HG03108 (cell line): ENCODE results near the gene KRTAP5-2.
"Not testable (repeated sequence)": the region's sequence is repeated elsewhere in the genome, so short reads cannot be mapped to it uniquely, and the experiment has no call there.

Experiments
- ATAC-seq: cut with Tn5 transposase; IDR thresholded peaks from one replicate; pipeline ENCODE4 v1.9.1; 2021; ENCODE audit warnings: moderate library complexity; ENCODE audit not compliant: unreplicated experiment

KRTAP5-2 gene

GRCh38 chr11:1628506-1629325 lies 30.6 kb upstream of the KRTAP5-2 start:
- ATAC-seq = no peak

GRCh38 chr11:1625541-1625940 lies 27.4 kb upstream of the KRTAP5-2 start:
- no peak for ATAC-seq

GRCh38 chr11:1624621-1625020 lies 26.5 kb upstream of the KRTAP5-2 start:
- no peak for ATAC-seq

- no peak for ATAC-seq
Observed at GRCh38 chr11:1623716-1624115, 25.6 kb upstream of the KRTAP5-2 start.

GRCh38 chr11:1622086-1622485 lies 24.0 kb upstream of the KRTAP5-2 start, which contains the start of gene KRTAP5-4:
Gene KRTAP5-4, minus strand, starts transcription at chr11:1622138. Its CDS starts 45 bp downstream, at chr11:1622093.
- no peak for ATAC-seq

- ATAC-seq = no peak
Observed at GRCh38 chr11:1619449-1619848, 21.4 kb upstream of the KRTAP5-2 start.

GRCh38 chr11:1618231-1618630 lies 20.1 kb upstream of the KRTAP5-2 start:
- ATAC-seq = no peak

GRCh38 chr11:1608363-1608762 lies 10.3 kb upstream of the KRTAP5-2 start, which contains the start of gene KRTAP5-3:
Gene KRTAP5-3, minus strand, starts transcription at chr11:1608463. Its CDS starts 78 bp downstream, at chr11:1608385.
- no peak for ATAC-seq

GRCh38 chr11:1607901-1608300 lies 9.8 kb upstream of the KRTAP5-2 start:
- not testable (repeated sequence) for ATAC-seq

- ATAC-seq = not testable (repeated sequence)
Observed at GRCh38 chr11:1607156-1607845, 9.2 kb upstream of the KRTAP5-2 start.

- ATAC-seq = peak; percentile 90
Observed at GRCh38 chr11:1605923-1606322, 7.8 kb upstream of the KRTAP5-2 start.

- no peak for ATAC-seq
Observed at GRCh38 chr11:1604711-1605110, 6.6 kb upstream of the KRTAP5-2 start.

GRCh38 chr11:1604181-1604580 lies 6.1 kb upstream of the KRTAP5-2 start:
- no peak for ATAC-seq

- no peak for ATAC-seq
Observed at GRCh38 chr11:1603629-1604028, 5.5 kb upstream of the KRTAP5-2 start.

GRCh38 chr11:1601663-1602062 lies 3.6 kb upstream of the KRTAP5-2 start:
- not testable (repeated sequence) for ATAC-seq

- ATAC-seq = no peak
Observed at GRCh38 chr11:1600626-1601025, 2.5 kb upstream of the KRTAP5-2 start.

- no peak for ATAC-seq
Observed at GRCh38 chr11:1598816-1599215, 722 bp upstream of the KRTAP5-2 start.

- not testable (repeated sequence) for ATAC-seq
Observed at GRCh38 chr11:1598406-1598805, 312 bp upstream of the KRTAP5-2 start.

- ATAC-seq = no peak
Observed at GRCh38 chr11:1597331-1597993, 632 bp downstream of the KRTAP5-2 start.

GRCh38 chr11:1596576-1597121 lies 1.4 kb downstream of the KRTAP5-2 start:
- not testable (repeated sequence) for ATAC-seq

GRCh38 chr11:1595994-1596575 lies 2.0 kb downstream of the KRTAP5-2 start:
- ATAC-seq = not testable (repeated sequence)
